HG02610 (cell line): ENCODE data around the gene INF2.
"Not testable (repeated sequence)": the region's sequence is repeated elsewhere in the genome, so short reads cannot be mapped to it uniquely, and the experiment has no call there.

Experiments
- ATAC-seq: cut with Tn5 transposase; IDR thresholded peaks from one replicate; pipeline ENCODE4 v1.9.1; 2021; ENCODE audit warnings: mild to moderate bottlenecking, moderate library complexity; ENCODE audit not compliant: unreplicated experiment

The INF2 gene

DNA sequence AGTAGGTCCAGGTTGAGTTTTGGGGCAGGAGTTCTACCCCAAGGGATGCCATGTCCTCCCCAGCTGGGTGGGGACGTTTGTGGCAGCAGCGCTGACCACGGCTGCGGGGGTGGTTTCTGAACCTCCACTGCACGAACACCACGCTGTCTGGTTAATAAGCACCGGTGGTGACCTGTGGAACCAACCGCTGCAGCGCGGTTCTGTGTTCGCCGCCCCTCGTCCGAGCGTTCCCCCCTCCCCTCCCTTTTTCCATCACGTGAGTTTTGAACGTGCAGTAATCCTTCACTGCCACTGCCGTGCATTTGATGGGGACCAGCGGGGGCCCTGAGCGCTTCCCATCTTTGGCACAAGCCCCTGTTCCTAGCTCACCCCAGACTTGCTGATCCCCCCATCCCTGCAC lies 28.2 kb downstream of the INF2 start:
- ATAC-seq: no peak

DNA sequence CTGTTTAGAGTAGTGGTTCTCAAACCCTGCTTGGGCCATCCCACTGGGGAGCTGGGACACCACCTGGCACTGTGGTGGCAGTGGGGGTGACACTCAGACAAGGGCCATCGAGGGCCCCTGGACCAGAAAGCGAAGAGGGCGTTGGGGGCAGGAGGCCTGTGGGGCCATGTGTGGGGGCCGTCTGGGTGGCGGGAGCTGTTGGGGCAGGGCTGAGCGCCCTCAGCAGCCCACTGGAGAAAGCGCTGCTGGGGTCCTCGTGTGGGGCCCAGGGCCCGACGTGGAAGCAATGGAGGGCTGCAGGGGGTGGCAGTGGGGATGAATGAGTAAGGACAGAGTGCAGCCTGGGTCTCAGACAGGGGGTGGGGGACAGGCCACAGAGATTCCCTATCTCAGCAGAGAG lies 28.7 kb downstream of the INF2 start:
- ATAC-seq: no peak

DNA sequence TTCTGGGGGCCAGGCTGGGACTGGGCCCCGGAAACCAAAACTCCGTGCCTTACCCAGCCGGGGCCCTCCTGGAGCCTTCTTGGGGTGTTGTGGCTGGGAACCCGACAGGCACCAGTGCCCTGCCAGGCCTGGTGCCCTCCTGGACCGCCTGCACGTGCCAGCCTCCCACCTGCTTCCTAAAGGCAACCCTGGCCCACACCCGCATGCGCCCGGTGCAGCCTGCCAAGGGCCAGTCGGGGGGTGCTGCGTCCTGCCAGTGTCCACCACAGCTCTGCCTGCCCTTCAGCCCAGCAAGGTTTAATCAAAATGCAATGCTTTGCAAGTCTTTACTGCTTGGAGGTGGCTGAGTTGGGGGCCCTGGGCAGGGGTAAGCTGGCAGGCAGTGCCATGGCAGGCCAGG lies 29.5 kb downstream of the INF2 start:
- no peak for ATAC-seq

DNA sequence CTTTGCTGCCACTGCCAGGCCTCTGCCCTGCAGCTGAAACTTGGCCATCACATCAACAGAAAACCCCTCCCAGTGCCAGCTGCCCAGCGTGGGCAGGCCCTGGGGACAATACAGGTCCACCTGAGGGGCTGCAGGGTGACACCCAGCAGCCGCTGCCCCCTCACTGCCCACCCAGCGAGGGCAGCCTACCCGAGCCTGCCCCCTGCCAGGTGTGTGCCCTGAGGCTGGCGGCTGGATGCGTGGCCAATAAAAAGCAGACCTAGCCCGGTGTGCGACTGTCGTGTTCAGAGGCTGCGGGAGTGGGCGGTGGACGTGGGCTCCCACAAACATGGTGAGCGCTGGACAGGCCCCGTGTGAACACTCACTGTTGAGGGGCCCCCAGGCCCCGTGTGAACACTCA lies 29.9 kb downstream of the INF2 start:
- no peak for ATAC-seq

DNA sequence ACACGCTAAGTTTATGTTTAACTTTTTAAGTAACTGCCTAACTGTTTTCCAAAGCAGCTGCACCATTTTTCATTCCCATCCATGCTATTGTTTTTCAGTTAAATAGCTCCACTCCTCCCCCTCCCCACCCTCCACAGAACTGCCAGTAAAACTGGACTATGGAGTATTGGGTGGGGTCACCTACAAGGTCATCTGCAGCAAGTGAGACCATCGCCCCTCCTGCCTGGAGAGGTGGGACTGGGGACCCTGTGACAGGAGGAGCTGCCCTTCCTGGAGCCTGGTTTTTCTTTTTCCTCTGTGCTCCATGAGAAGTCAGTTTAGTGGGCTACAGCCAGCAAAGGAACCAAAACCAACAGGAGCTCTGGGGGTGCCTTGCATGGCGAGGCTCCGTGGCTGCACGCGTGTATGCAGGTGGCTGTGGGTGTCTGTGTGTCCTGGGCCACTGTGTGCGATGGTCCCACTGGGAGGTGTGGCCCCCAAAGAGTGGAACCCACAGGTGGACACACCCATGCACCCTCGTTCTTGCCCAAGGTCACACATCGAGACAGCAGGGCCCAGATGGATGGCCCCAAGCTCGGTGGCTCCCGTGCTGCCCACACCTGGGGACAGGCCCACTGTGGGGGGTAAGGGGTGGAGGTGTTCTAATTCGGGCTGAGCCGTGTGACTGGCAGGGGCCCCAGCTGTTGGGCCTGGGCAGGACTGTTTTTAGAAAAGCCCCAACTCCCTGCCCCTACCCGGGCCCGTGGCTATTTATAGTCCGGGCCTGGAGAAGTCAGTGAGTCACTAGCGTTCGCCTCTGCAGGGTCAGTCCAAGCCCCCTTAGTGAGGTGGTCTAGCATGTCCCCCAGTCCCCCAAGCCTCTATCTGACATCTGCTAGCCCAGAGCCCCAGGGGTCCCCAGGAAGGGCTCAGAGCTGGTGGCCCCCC lies 32.4 kb downstream of the INF2 start:
- no peak for ATAC-seq

DNA sequence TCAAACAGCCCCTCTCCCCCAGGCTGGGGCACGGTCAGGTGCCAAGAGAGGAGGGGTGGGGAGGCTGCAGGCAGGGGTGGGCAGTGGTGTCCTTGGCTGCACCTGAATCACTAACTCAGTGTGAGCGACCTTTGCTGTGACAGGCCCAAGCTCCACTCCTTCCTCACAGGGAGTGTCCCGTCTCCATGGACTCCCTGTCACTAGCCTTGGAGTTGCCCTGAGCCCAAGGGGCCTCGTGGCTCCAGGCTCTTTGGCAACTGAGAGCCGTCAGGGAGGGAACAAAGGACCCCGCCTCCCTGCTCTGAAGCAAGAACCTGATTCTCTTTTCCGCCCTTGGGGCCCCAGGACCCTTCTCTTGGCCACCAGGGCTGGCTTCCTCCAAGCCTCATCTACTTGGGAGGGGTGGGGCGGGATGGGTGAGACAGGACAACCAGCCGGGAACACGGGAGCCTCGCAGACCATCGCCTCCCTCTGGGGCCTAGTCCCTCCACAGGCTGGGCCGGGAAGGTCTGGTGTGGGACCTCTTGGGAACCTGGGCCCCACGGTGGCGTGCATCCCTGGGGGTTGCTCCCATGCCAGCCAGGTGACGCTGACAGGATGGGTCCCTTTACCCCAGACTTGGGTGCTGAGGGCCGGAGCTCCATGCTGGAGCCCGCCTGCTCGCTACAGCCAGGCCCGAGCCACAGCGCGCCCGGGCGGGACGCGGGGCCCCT lies 33.7 kb downstream of the INF2 start:
- ATAC-seq: no peak

DNA sequence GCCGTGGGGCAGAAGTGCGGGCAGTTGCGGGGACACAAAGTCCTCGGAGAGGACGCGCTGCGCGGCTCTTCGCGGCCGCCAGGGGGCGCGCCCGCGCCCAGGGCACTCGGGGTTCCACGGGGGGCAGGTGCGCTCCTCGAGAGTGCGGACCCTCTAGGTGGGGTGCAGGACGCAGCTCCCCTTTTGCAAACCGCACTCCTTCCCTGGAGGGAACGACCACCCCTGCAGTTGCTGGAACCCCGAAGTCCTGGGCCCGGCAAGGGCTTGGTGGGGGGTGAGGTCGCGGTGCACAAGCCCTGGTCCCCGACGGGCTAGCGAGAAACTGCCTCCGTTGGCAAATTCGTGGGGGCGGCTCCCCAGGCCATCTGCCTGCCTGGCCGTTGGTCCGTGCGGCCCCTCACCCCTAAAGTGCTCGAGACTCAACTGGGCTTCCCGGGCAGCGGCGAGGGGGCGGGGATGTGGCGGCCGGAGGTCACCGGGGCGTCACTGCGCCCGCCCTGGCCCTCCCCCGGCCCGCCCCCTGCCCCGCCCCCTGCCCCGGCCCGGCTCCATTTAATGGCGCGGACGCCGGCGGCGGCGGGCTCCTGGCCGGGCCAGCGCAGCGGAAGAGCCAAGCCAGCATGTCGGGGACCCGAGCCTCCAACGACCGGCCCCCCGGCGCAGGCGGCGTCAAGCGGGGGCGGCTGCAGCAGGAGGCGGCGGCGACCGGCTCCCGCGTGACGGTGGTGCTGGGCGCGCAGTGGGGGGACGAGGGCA lies 34.4 kb downstream of the INF2 start, which contains the start of gene ADSS1:
ADSS1 (plus strand) TSS at position 579 of the 756 bp plus-strand sequence; CDS start at position 621, 42 bp downstream.
- no peak for ATAC-seq

DNA sequence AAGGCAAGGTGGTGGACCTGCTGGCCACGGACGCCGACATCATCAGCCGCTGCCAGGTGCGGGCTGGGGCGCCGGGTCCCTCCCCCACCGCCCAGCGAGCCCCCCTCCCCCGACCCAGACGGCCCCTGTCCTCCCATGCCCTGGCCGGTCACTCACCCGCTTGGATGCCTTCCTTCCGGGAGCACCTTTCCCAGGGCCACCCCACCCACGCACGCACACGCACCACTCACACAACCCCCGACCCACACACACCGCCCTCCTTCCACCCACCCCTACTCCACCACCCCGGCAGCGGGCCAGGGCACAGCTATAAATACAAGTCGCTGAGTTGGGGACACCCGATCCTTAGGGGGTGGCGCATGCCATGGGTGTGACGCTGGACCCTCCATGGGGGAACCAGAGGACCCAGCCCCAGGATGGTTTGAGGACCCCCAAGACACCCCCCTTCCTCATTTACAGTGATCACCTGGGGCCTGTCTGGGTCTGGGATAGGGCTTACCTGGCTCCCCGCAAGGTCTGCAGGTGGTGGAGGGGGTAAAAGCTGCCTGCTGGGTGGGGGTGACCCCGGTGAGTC lies 35.1 kb downstream of the INF2 start:
- ATAC-seq: no peak

DNA sequence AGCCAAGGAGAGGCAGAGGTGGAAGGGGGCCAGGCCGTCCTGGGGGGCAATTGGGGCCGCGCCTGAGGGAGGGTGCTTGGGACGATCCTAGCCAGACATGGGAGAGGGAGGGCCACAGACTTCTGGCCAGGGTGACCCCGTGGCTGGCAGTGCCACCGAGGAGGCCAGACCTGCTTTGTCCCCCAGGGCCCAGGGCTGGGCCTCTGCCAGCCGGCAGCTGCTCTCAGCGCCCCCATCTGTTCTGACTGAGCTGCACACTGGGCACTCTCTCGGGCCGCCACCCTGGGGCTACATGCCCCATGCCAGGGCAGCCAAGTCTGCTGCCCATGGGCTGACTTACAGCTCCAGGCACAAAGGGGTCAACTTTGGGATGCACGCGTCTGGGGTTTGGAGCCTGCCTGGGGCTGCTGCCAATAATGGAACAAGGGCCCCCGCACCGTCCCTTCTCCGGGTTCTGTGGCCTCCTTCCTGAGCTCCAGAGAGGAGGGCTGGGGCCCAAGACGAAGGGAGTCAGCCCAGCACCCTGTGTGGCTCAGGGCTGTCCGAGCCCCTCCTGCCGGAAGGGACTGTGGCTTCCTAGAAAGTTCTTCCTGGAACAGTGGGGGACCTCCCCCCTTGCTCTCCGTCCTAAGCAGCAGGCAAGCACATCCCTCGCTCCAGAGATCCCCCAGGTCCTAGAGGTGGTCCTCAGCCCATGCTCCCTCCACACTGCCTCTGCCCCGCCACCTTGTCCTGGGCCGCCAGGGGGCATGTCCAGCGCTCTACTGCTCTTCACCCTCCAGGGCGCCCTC lies 35.8 kb downstream of the INF2 start:
- no peak for ATAC-seq

DNA sequence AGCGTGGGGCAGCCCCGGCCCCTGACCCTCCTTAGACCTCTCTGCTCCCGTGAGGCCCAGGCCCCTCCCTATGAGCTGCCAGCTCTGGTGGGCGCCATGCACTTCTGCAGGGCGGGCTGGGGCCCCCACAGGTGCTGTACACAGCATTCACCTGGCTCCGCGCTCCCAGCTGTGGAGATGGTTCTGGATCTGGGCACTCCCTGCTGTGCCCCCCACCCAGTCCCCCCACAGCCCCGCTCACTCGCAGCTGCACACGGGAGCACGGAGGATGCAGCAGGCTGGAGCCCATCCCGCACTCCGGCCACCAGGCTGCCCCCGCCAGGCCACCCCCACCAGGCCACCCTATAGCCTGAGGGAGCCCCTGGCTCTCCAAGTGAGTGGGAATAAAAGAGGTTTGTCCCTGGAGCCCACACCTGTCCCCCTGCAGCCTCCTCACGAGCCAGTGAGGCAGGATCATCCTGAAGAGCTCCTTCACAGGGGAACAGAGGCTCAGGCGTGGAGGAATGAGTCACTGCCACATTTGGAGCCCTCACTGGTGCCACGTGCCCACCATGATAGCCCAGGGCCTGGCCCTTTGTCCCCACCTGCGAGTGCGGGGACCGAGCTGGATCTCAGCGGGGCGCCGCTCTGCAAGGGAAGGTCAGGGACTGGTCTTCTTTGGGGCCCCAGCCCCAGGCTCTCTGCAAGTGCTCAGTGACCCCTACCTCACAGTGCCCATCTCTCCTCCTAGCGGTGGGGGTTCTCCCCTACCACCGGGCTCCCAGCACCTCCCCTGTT lies 36.5 kb downstream of the INF2 start:
- ATAC-seq: no peak

DNA sequence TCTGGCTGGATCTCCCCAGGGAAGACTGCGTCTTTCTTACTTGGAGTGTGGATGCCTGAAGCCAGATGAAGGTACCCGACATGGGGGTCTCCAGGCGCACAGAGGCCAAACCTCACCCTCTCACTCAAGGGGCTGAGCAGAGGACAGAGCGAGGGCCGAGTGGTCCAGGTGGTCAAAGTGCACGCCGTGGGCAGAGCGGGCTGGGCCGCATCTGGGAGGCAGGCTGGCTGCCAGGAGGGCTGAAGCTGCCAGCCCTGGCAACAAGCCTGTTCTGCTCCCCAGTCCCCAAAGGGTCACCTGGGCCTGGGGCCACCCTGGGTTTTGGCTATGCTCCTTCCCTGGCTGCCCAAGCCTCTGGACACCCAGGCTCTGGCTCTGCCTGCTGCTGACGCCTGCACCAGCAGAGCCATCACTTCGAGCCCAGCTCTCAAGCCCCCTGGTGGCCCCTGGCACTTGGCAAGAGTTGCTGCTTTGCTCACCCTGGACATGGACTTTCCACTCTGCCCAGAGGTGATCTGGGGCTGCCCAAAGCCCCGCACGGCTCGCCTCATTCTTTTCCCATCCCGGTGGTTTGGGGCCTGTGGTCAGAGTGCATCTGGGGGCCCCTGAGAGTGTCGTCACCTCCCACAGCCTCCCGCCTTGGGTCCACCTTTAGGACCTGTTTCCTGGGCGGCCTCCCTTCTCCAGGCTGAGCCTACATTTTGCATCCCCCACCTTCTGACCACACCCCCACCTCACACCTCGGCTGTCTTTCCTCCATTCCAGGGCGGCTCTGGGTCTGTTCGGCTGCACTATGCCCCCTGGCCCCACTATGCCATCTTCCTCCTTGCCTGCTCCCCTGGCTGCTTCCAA lies 37.4 kb downstream of the INF2 start:
- no peak for ATAC-seq

DNA sequence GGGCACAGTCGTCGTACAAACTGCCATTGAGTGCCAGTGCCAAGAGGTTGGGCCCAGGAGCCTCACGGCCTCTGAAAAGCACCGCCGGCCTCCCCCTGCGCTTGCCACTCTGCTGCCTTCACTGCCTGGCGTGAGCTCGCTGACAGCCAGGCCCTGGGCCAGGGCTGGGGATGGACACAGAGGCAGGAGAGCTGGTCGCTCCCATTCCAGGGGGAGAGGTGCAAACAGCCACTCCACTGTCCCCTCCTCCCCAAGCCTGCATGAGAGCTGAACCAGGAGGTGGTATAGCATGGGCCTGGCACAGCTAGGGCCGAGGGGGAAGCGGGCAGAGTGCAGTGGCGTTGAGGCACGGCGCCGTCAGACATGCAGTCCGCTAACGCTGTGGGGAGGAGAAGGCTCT lies 39.2 kb downstream of the INF2 start:
- no peak for ATAC-seq

DNA sequence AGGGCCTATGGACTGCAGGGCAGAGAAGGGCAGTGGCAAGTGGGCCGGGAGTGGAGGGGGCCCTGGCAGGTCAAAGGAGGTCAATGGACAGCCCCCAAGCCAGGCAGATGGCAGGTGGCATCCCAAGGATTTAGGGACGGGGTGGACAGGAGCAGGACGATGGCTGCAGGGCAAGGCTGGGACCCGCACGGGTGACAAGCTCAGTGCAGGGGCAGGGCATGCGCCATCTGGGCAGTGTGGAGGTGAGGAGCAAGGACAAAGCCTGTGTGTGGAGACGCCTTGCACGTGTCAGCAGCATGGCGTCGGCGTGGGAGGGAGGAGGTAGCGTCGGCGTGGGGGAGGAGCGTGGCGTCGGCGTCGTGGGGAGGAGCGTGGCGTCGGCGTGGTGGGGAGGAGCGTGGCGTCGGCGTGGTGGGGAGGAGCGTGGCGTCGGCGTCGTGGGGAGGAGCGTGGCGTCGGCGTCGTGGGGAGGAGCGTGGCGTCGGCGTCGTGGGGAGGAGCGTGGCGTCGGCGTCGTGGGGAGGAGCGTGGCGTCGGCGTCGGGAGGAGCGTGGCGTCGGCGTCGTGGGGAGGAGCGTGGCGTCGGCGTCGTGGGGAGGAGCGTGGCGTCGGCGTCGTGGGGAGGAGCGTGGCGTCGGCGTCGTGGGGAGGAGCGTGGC lies 39.9 kb downstream of the INF2 start:
- ATAC-seq: not testable (repeated sequence)

DNA sequence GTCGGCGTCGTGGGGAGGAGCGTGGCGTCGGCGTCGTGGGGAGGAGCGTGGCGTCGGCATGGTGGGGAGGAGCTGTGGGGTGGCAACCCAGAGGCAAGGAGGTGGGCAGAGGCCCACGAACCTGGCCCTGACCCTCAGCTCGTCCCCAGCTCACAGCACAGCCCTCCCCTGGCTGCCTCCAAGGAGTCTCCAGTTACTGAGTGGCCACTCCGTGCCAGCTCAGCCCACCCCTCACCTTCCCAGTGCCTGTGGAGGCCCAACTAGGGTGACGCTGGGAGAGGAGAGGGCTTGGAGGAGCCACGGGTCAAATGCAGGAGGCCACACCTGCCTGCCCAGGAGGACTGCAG lies 40.4 kb downstream of the INF2 start:
- no peak for ATAC-seq

DNA sequence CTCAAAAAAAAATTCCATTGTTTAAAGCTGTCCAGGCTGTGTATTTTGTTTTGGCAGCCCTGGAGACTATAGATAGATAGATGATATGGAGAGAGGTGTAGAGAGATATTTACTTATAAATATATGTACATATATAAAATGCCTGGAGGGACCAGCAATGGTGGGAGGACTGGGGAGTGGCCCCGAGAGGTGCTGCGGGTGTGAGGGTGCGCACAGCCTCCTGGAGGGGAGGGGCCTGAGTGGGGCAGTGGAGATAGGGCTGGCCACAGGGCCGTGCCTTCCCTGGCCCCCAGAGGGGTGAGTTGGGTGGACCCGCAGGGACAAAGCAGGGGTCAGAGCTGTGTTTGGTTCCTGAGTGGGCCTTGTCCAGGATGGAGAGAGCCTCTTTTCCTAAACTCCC lies 41.1 kb downstream of the INF2 start:
- no peak for ATAC-seq

DNA sequence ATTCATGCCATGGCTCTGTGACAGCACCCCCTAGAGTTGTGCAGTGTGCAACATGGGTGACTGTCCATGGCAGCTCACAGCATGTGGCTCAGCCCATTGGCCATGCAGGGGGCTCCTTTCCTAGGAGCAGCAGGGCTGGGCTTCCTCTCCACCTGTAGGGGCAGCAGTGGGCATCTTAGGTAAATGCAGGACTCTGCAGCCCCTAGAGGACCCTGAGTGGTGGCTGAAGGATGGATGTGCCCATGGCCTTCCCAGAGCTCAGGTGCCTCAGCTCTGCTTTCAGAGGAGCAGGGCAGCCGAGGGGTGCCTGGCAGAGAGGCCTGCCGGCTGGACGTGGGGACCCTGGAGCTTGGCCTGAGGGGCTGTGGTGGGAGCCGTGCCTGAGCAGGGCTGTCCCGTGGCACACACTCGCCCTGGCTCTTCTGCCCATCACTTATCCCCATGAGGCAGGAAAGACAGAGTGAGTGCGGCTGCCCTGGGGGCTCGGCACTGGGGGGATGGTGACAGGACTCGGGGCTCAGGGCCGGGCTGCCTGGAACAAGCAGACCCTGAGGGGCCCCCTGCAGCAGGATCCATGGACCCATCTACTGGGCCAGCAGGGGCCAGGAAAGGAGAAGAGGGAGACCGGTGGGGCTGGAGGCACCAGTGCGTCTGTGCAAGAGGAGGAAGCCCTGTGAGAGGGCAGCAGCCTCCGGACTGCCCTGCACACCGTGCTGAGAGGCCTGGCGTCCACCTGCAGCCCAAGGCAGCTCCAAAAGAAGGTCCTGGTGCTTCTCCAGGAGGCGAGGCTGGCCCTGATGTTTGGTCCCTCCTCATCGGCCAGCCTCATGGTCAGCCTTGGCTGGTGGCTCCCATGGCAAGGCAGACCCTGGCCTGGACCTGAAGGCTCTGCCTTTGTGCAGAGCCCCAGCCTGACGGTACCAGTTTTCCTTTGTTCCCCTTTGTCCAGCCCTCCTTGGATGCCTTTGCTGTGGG lies 42.2 kb downstream of the INF2 start:
- no peak for ATAC-seq

DNA sequence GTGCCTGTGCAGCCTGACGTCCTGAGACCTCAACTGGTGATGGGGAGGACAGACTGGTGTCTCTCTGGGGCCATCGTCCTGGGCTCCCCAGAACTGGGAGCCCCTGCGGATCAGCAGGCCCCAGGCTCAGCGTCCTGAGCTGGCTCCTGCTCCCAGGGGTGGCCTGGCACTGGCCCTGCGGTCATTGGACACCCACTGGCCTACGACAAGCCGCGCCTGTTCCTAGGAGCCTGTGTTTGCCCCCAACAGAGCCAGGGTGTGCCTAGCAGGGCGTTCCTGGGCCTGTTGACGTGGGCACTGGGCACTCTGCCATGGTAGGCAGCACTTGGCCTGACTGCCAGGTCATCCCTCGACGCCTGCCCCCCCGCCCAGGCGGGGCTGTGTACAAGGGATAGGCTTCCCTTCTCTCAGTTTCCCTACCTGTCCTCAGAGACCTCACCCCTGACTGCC lies 43.0 kb downstream of the INF2 start:
- no peak for ATAC-seq
